SJSA1 (cell line): ENCODE measurements around the gene GNAT1. TPM values are rescaled to one million over a fixed set of nuclear protein-coding genes. Genes with fewer than 3 reads are reported as not detected.

Experiments used
- DNase-seq, 2 experiments: peaks; one replicate each; pipeline ENCODE4 v3.0.0-alpha.2; 2015 to 2020; ENCODE audit warnings: low spot score in 2 of 2, low read depth in 1 of 2
- H3K27ac ChIP-seq: fragments of 250-450 bp; sonication (Bioruptor Pico); 2 replicates; pipeline ENCODE4 v1.5.1; 2020; ENCODE audit warnings: mild to moderate bottlenecking, moderate library complexity
- H3K27me3 ChIP-seq: fragments of 250-450 bp; sonication (Bioruptor Pico); replicated peaks from 2 replicates; pipeline ENCODE4 v1.5.1; 2020; ENCODE audit warnings: mild to moderate bottlenecking, moderate library complexity
- H3K36me3 ChIP-seq: fragments of 250-450 bp; sonication (Bioruptor Pico); 2 replicates; pipeline ENCODE4 v1.5.1; 2020; ENCODE audit warnings: mild to moderate bottlenecking
- H3K4me1 ChIP-seq: fragments of 250-450 bp; sonication (Bioruptor Pico); replicated peaks from 2 replicates; pipeline ENCODE4 v1.6.1; 2021; ENCODE audit warnings: mild to moderate bottlenecking
- H3K4me3 ChIP-seq: fragments of 250-450 bp; sonication (Bioruptor Pico); 2 replicates; pipeline ENCODE4 v1.5.1; 2020; ENCODE audit warnings: mild to moderate bottlenecking
- H3K9me3 ChIP-seq: fragments of 250-450 bp; sonication (Bioruptor Pico); replicated peaks from 2 replicates; pipeline ENCODE4 v1.5.1; 2020; ENCODE audit warnings: mild to moderate bottlenecking
- total RNA-seq: library from RNA; depleted of rRNA; stranded (reverse); fragments of >200 nt; shearing (Covaris generic); gene quantifications from 2 replicates; pipeline ENCODE4 v1.2.3, GENCODE V29; 2014

Gene GNAT1
- total RNA-seq, 1 experiment from 2014 or later = not detected

DNA sequence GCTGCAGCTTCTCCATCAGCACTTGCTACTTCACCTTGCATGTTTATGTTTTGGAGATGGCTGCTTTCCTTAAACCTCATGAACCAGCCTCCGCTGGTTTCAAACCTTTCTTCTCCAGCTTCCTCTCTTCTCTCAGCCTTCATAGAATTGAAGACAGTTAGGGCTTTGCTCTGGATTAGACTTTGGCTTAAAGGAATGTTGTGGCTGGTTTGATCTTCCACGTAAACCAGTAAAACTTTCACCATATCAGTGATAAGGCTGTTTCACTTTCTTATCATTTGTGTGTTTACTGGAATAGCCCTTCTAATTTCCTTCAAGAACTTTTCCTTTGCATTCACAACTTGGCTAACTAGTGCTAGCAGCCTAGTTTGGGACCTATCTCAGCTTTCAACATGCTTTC is 11.7 kb upstream of the GNAT1 start:
- Histone ChIP-seq H3K27ac (no peak overlapping the region), H3K4me1 (no peaks in the 10 kb centered on the region), H3K36me3 (no peaks in the 10 kb centered on the region), H3K27me3 (no peaks in the 10 kb centered on the region), H3K9me3 (no peaks in the 10 kb centered on the region), H3K4me3 (no peak overlapping the region)
- no peak for DNase-seq

GRCh38 chr3:50181985-50182384 is 9.4 kb upstream of the GNAT1 start:
- no peak for DNase-seq
- H3K4me1 ChIP-seq = no peaks in the 10 kb centered on the region
- no peaks in the 10 kb centered on the region for H3K9me3 ChIP-seq
- no peak overlapping the region for H3K27ac ChIP-seq
- H3K27me3 ChIP-seq = no peaks in the 10 kb centered on the region
- H3K36me3 ChIP-seq = no peaks in the 10 kb centered on the region
- H3K4me3 ChIP-seq = no peak overlapping the region

DNA sequence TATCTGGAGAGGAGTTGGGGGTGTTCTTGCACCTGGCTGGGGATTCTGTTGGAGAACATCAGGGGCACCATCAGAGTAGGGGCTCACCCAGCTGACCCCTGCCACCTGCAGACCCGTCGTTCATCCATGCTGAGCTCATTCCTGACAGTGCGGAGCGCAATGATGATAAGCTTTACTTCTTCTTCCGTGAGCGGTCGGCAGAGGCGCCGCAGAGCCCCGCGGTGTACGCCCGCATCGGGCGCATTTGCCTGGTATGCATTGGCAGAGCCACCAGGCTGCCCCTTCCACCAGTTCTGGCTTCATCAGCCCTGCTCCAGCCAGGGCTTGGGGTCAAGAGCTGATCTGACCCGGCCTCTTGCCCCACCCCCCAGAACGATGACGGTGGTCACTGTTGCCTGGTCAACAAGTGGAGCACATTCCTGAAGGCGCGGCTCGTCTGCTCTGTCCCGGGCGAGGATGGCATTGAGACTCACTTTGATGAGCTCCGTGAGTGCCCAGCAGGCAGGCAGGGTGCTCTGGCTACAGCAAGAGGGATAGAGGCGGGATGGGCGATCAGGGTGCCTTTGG is 8.8 kb upstream of the GNAT1 start:
- DNase-seq = no peak
- Histone ChIP-seq H3K4me1 (no peaks in the 10 kb centered on the region), H3K4me3 (no peak overlapping the region), H3K9me3 (no peaks in the 10 kb centered on the region), H3K36me3 (no peaks in the 10 kb centered on the region), H3K27me3 (no peaks in the 10 kb centered on the region), H3K27ac (no peak overlapping the region)

DNA sequence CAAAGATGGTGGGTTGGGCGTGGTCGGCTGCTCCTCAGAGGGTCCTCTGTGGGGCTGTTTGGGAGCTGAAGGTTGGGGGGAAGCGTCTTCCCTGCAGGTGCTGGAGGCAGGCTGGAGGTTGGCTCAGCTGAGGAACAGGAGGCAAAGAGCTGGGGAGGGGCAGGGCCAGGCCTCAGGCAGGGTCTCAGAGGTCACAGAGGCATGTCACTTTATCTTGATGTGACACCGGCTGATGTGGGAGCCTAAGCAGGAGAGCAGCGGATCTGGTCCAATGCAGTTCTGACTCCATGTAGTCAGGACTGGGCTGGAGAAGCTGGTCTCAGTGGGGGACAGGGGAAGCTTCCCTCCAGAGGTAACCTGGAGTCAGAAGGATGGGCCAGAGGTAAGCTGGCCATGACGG is 7.7 kb upstream of the GNAT1 start:
- H3K4me1 ChIP-seq = no peaks in the 10 kb centered on the region
- no peaks in the 10 kb centered on the region for H3K27me3 ChIP-seq
- no peaks in the 10 kb centered on the region for H3K9me3 ChIP-seq
- no peak overlapping the region for H3K27ac ChIP-seq
- H3K36me3 ChIP-seq = no peaks in the 10 kb centered on the region
- DNase-seq = no peak
- no peak overlapping the region for H3K4me3 ChIP-seq

DNA sequence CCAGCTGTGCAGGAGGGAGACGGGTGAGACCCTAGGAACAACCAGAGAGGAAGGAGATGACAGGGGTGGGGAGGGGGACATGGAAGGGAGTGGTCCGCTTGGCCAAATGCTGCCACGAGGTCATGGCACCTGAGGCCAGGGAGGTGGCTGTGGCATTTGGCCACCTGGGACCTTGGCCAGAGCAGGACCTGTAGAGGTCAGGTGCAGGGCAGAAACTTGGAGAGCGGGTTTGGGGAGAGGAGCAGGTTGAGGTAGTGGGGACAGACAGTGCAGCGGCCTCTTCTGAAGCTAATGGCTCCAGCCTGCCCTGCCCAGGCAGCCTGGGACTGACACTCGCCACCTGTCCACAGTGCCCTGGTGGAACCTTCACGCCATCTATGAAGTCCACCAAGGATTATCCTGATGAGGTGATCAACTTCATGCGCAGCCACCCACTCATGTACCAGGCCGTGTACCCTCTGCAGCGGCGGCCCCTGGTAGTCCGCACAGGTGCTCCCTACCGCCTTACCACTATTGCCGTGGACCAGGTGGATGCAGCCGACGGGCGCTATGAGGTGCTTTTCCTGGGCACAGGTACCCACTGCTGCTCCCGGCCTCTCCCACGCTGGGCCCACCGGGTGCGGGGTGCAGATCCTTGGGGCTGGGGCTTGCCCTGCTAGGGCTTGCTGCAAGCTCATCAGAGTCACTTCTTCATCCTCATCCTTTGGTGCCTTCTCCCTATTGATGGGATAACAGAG is 7.0 kb upstream of the GNAT1 start:
- no peaks in the 10 kb centered on the region for H3K4me1 ChIP-seq
- H3K4me3 ChIP-seq = no peak overlapping the region
- no peak for DNase-seq
- H3K36me3 ChIP-seq = no peaks in the 10 kb centered on the region
- H3K27me3 ChIP-seq = no peaks in the 10 kb centered on the region
- no peak overlapping the region for H3K27ac ChIP-seq
- H3K9me3 ChIP-seq = no peaks in the 10 kb centered on the region

GRCh38 chr3:50185230-50185629 is 6.2 kb upstream of the GNAT1 start:
- H3K27me3 ChIP-seq = no peaks in the 10 kb centered on the region
- H3K4me1 ChIP-seq = no peaks in the 10 kb centered on the region
- H3K9me3 ChIP-seq = no peaks in the 10 kb centered on the region

DNA sequence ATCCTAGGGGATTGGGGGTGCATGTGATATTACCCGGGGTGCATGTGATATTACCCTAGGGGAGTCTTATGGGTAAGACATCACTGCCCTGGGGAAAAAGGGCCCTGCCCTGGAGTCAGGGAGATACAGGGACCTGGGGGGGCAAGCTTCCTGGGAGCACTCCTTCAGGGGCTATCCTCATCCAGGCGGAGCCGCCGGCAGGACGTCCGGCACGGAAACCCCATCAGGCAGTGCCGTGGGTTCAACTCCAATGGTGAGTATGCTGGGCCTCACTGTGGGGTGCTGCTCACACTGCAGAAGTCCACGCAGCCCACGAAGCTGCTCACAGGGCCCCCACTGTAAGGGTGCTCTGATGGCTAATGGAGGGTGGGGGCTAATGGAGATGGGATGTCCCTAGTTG is 5.3 kb upstream of the GNAT1 start:
- H3K27me3 ChIP-seq = no peaks in the 10 kb centered on the region
- no peaks in the 10 kb centered on the region for H3K9me3 ChIP-seq
- H3K27ac ChIP-seq = no peak overlapping the region
- no peak for DNase-seq
- no peaks in the 10 kb centered on the region for H3K4me1 ChIP-seq
- H3K4me3 ChIP-seq = no peak overlapping the region
- H3K36me3 ChIP-seq = no peaks in the 10 kb centered on the region

More at GRCh38 chr3:50185230-50185629, 6.2 kb upstream of the GNAT1 start:
- no peaks in the 10 kb centered on the region for H3K36me3 ChIP-seq
- H3K27ac ChIP-seq = no peak overlapping the region
- no peak overlapping the region for H3K4me3 ChIP-seq
- no peak for DNase-seq

GRCh38 chr3:50187750-50188149 is 3.7 kb upstream of the GNAT1 start:
- H3K27ac ChIP-seq = no peak overlapping the region
- H3K27me3 ChIP-seq = peaks cover 2% of the 10 kb centered on the region
- no peak for DNase-seq
- H3K4me1 ChIP-seq = no peaks in the 10 kb centered on the region
- H3K4me3 ChIP-seq = no peak overlapping the region
- H3K36me3 ChIP-seq = no peaks in the 10 kb centered on the region
- no peaks in the 10 kb centered on the region for H3K9me3 ChIP-seq

DNA sequence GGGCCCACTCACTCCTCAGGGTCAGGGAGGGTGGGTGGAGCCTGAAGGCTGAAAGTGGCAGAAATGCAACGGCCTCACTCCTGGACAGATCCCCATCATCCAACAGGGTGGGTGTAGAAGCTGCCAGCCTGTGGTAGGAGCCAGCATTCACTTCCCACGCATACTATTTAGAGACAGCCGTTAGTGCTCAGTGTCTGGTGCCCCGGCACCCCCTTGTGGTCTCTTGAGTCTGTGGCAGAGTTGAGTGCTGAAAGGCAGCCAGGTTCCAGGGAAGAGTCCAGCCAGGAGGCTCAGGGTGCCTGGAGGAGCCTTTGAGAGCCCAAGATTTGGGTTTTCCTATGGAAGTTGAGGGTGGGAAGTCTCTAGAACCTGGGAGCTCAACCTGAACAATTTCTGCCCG is 2.1 kb upstream of the GNAT1 start:
- Histone ChIP-seq H3K27me3 (peaks cover 10% of the 10 kb centered on the region), H3K4me3 (no peak overlapping the region), H3K36me3 (no peaks in the 10 kb centered on the region), H3K27ac (no peak overlapping the region), H3K9me3 (no peaks in the 10 kb centered on the region), H3K4me1 (peaks cover under 1% of the 10 kb centered on the region)
- DNase-seq = peak; percentile 33 to 63

- H3K27me3 ChIP-seq = peaks cover 11% of the 10 kb centered on the region
- no peaks in the 10 kb centered on the region for H3K9me3 ChIP-seq
- no peak for DNase-seq
- H3K4me1 ChIP-seq = peaks cover 5% of the 10 kb centered on the region
- H3K27ac ChIP-seq = no peak overlapping the region
- H3K36me3 ChIP-seq = no peaks in the 10 kb centered on the region
- no peak overlapping the region for H3K4me3 ChIP-seq
Measured at GRCh38 chr3:50189989-50190388, 1.4 kb upstream of the GNAT1 start.

- no peak for DNase-seq
- no peaks in the 10 kb centered on the region for H3K36me3 ChIP-seq
Measured at GRCh38 chr3:50192124-50192523, 714 bp downstream of the GNAT1 start.

GRCh38 chr3:50192689-50193141 is 1.3 kb downstream of the GNAT1 start:
- Histone ChIP-seq H3K36me3 (no peaks in the 10 kb centered on the region), H3K27me3 (peaks cover 11% of the 10 kb centered on the region), H3K4me3 (no peak overlapping the region), H3K27ac (no peak overlapping the region), H3K9me3 (no peaks in the 10 kb centered on the region), H3K4me1 (peaks cover 5% of the 10 kb centered on the region)
- peak; percentile 41 to 60 for DNase-seq

More at GRCh38 chr3:50192124-50192523, 714 bp downstream of the GNAT1 start:
- peaks cover 11% of the 10 kb centered on the region for H3K27me3 ChIP-seq
- no peak overlapping the region for H3K27ac ChIP-seq
- peaks cover 5% of the 10 kb centered on the region for H3K4me1 ChIP-seq
- H3K4me3 ChIP-seq = no peak overlapping the region
- no peaks in the 10 kb centered on the region for H3K9me3 ChIP-seq

GRCh38 chr3:50193286-50193685 is 1.9 kb downstream of the GNAT1 start:
- H3K9me3 ChIP-seq = no peaks in the 10 kb centered on the region
- no peak overlapping the region for H3K4me3 ChIP-seq
- no peak for DNase-seq
- H3K27ac ChIP-seq = no peak overlapping the region
- no peaks in the 10 kb centered on the region for H3K36me3 ChIP-seq
- H3K4me1 ChIP-seq = peaks cover 5% of the 10 kb centered on the region
- H3K27me3 ChIP-seq = peaks cover 11% of the 10 kb centered on the region

GRCh38 chr3:50193746-50194127 is 2.3 kb downstream of the GNAT1 start:
- peaks cover 11% of the 10 kb centered on the region for H3K27me3 ChIP-seq
- H3K4me1 ChIP-seq = peaks cover 5% of the 10 kb centered on the region
- no peak overlapping the region for H3K27ac ChIP-seq
- no peaks in the 10 kb centered on the region for H3K36me3 ChIP-seq
- no peaks in the 10 kb centered on the region for H3K9me3 ChIP-seq
- DNase-seq = no peak
- H3K4me3 ChIP-seq = no peak overlapping the region
